Measurements from ENCODE around the gene COL20A1.

GRCh38 chr20:63322146-63322932 lies 29.4 kb downstream of the COL20A1 start:
- TF ChIP-seq CTCF (conservative IDR thresholded peaks at IDR 0.05) (no peak), ZFX (IDR thresholded peaks at IDR 0.05) (no peak)
